Measurements from ENCODE around the gene FARS2. TPM values are rescaled to one million over a fixed set of nuclear protein-coding genes. Genes with fewer than 3 reads are reported as not detected.

The FARS2 gene
- total RNA-seq, 1 experiment from 2014 or later, result 17.8 TPM

DNA sequence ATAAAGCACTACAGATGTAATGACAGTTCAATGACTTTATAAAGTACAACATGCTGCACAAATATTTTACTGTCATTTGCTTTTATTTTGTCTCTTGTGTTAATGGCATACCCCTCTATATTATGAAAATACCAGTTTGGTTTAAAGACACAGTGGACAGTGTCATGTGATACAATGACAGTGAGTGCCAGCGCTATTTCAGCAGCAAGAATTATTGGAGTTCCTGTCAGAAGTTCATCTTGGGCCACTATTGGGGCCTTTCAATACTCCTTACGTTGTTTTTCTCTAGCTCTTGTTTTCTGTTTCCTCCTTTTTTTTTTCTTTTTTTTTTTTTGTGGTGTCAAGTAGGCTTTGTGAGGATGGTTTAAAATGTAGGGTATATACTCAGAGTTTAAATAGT, 232.5 kb downstream of the FARS2 start:
- H3K4me3 ChIP-seq (ENCODE audit: low read depth, low read length, poor library complexity, severe bottlenecking), result no peak overlapping the region

DNA sequence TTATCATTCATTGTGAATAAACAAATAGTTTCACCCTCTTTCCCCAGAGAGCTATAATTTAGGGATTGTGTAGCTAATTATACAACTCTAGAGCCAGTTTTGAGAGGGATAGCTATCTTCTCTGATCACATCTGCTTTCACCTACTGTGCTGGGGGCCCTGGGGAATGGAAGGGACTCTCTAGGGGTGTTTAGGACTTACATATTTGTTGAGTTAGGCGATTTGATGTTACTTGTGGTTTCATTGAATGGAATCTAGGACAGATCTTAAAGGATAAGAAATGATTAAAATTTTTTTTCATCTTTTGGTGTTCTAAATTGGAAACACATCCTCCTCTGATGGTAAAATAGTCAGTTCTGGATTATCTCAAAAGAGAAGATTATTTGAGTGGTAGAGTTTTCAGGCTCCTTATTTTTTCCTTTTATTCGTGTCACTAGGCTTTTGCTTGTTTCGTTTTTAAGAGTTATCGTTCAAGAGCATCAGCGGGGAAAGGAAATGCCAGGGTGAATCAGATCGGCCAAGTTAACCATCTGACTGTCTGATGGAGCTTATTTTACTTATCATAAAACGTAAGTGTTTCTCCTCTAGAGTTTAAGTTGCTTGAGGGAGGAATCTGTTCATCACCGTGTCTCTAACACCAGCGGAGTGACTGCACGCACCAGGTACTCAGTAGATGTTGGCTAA, 236.7 kb downstream of the FARS2 start:
- H3K36me3 ChIP-seq (ENCODE audit: insufficient read depth, low read length, poor library complexity, severe bottlenecking), result no peaks in the 10 kb centered on the region
- peak overlapping the region; percentile 70 for H3K27ac ChIP-seq (ENCODE audit: low read depth, low read length, poor library complexity, severe bottlenecking)
- peaks cover 52% of the 10 kb centered on the region for H3K4me1 ChIP-seq (ENCODE audit: insufficient read depth, low read length, poor library complexity, severe bottlenecking)
- intact Hi-C loops (cut with micrococcal nuclease; ENCODE audit: unreplicated experiment), result no loop called here
- ChIA-PET CTCF (interaction anchor here (1.1 kb wide), 1 partner anchor 27 kb away, joined by 9 read pairs; no protein-coding TSS in a partner anchor), POLR2A (ENCODE audit: low non-redundant PET) (interaction anchor here (0.7 kb wide), 2 partner anchors 32 to 822 kb away, joined by 3 read pairs; partner anchors contain the start of gene F13A1)
- H3K27me3 ChIP-seq (replicated peaks; ENCODE audit: insufficient read depth, low read depth, low read length, poor library complexity), result no peaks in the 10 kb centered on the region
- TF ChIP-seq, protein P1, sequence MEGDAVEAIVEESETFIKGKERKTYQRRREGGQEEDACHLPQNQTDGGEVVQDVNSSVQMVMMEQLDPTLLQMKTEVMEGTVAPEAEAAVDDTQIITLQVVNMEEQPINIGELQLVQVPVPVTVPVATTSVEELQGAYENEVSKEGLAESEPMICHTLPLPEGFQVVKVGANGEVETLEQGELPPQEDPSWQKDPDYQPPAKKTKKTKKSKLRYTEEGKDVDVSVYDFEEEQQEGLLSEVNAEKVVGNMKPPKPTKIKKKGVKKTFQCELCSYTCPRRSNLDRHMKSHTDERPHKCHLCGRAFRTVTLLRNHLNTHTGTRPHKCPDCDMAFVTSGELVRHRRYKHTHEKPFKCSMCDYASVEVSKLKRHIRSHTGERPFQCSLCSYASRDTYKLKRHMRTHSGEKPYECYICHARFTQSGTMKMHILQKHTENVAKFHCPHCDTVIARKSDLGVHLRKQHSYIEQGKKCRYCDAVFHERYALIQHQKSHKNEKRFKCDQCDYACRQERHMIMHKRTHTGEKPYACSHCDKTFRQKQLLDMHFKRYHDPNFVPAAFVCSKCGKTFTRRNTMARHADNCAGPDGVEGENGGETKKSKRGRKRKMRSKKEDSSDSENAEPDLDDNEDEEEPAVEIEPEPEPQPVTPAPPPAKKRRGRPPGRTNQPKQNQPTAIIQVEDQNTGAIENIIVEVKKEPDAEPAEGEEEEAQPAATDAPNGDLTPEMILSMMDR (conservative IDR thresholded peaks at IDR 0.05; ENCODE audit: low read depth, low read length), result no peak
- TF ChIP-seq EZH2 (IDR thresholded peaks at IDR 0.05; ENCODE audit: borderline replicate concordance, low read depth, low read length, poor library complexity, severe bottlenecking), result no peak
- DNase-seq (ENCODE audit: low spot score), result peak; percentile 95
- peak overlapping the region; percentile 29 for H3K4me3 ChIP-seq (ENCODE audit: low read depth, low read length, poor library complexity, severe bottlenecking)
- TSS peak; percentile 34 for BruUV-seq (replicated peaks)
- H3K9me3 ChIP-seq (ENCODE audit: low read depth, low read length, poor library complexity, severe bottlenecking), result no peaks in the 10 kb centered on the region

More for the DNA sequence above, 232.5 kb downstream of the FARS2 start:
- peaks cover 31% of the 10 kb centered on the region for H3K4me1 ChIP-seq (ENCODE audit: insufficient read depth, low read length, poor library complexity, severe bottlenecking)
- H3K27me3 ChIP-seq (replicated peaks; ENCODE audit: insufficient read depth, low read depth, low read length, poor library complexity), result no peaks in the 10 kb centered on the region
- intact Hi-C loops (cut with micrococcal nuclease; ENCODE audit: unreplicated experiment), result no loop called here
- H3K36me3 ChIP-seq (ENCODE audit: insufficient read depth, low read length, poor library complexity, severe bottlenecking), result no peaks in the 10 kb centered on the region
- BruUV-seq (replicated peaks), result no TSS peak
- H3K9me3 ChIP-seq (ENCODE audit: low read depth, low read length, poor library complexity, severe bottlenecking), result no peaks in the 10 kb centered on the region
- TF ChIP-seq EZH2 (IDR thresholded peaks at IDR 0.05; ENCODE audit: borderline replicate concordance, low read depth, low read length, poor library complexity, severe bottlenecking), result no peak
- TF ChIP-seq, protein P1 (conservative IDR thresholded peaks at IDR 0.05; ENCODE audit: low read depth, low read length), result no peak
- ChIA-PET POLR2A (ENCODE audit: low non-redundant PET) (no interaction called here), CTCF (no interaction called here)
- no peak for DNase-seq (ENCODE audit: low spot score)
- no peak overlapping the region for H3K27ac ChIP-seq (ENCODE audit: low read depth, low read length, poor library complexity, severe bottlenecking)

DNA sequence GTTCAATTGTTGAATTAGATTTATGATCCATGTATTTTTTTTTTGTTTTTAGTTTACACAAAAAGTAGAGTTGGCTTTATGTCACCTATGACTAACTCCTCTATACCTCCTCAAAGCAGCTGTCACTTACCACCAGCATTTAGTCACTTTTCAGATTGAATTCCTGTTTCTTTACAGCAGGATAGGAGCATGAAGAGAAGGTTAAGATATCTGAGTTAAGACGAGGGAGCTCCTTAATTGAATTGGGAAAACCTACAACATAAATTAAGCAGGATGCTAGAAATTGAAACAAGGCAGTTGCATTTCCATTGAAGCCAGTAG, 237.2 kb downstream of the FARS2 start:
- BruUV-seq (replicated peaks), result no TSS peak
- no peaks in the 10 kb centered on the region for H3K9me3 ChIP-seq (ENCODE audit: low read depth, low read length, poor library complexity, severe bottlenecking)
- intact Hi-C loops (cut with micrococcal nuclease; ENCODE audit: unreplicated experiment), result no loop called here
- peak overlapping the region; percentile 70 for H3K27ac ChIP-seq (ENCODE audit: low read depth, low read length, poor library complexity, severe bottlenecking)
- no peak for DNase-seq (ENCODE audit: low spot score)
- TF ChIP-seq EZH2 (IDR thresholded peaks at IDR 0.05; ENCODE audit: borderline replicate concordance, low read depth, low read length, poor library complexity, severe bottlenecking), result no peak
- TF ChIP-seq, protein P1 (conservative IDR thresholded peaks at IDR 0.05; ENCODE audit: low read depth, low read length), result no peak
- H3K4me1 ChIP-seq (ENCODE audit: insufficient read depth, low read length, poor library complexity, severe bottlenecking), result peaks cover 52% of the 10 kb centered on the region
- no peaks in the 10 kb centered on the region for H3K36me3 ChIP-seq (ENCODE audit: insufficient read depth, low read length, poor library complexity, severe bottlenecking)
- H3K27me3 ChIP-seq (replicated peaks; ENCODE audit: insufficient read depth, low read depth, low read length, poor library complexity), result no peaks in the 10 kb centered on the region
- POLR2A ChIA-PET (ENCODE audit: low non-redundant PET), result interaction anchor here (0.7 kb wide), 2 partner anchors 33 to 822 kb away, joined by 3 read pairs; partner anchors contain the start of gene F13A1
- H3K4me3 ChIP-seq (ENCODE audit: low read depth, low read length, poor library complexity, severe bottlenecking), result peak overlapping the region; percentile 29
- CTCF ChIA-PET, result interaction anchor here (2.5 kb wide), 1 partner anchor 28 kb away, joined by 9 read pairs; no protein-coding TSS in a partner anchor

Measured in A673 (cell line).